ENCODE measurements around the gene ADCY1.
"Not testable (repeated sequence)": the region's sequence is repeated elsewhere in the genome, so short reads cannot be mapped to it uniquely, and the experiment has no call there.

The ADCY1 gene

DNA sequence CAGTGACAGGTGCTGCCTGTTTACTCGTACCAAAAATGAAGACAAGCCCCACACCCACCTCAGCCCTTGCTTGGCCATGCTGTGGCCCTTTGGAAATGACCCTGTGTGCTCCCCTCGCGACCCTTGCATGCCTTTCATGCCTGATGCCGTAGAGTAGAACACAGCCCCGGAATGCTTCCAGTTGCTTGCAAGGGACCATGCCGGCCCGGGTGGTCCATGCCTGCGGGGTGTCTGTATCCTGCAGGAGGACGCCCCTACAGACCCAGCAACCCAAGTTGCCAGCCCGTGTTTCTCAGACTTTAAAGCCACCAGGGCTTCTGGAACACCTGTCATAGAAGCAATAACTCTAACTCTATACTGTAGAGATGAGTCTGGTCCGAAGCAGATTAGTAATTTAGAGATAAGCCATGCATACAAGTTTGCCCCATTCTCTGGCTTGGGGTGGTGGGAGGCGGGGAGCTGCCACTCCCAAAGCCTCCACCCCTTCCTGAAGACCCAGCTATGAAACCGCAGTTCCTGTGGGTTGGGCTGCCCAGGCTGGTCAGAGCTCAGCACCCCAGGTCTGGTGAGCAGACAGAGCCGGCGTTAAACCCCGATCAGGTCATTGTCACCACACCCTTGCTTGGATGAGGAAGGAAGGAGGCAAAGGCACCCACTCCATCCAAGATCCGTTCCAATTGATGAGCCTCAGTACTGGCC is 143.5 kb downstream of the ADCY1 start:
- TF ChIP-seq, protein P1, sequence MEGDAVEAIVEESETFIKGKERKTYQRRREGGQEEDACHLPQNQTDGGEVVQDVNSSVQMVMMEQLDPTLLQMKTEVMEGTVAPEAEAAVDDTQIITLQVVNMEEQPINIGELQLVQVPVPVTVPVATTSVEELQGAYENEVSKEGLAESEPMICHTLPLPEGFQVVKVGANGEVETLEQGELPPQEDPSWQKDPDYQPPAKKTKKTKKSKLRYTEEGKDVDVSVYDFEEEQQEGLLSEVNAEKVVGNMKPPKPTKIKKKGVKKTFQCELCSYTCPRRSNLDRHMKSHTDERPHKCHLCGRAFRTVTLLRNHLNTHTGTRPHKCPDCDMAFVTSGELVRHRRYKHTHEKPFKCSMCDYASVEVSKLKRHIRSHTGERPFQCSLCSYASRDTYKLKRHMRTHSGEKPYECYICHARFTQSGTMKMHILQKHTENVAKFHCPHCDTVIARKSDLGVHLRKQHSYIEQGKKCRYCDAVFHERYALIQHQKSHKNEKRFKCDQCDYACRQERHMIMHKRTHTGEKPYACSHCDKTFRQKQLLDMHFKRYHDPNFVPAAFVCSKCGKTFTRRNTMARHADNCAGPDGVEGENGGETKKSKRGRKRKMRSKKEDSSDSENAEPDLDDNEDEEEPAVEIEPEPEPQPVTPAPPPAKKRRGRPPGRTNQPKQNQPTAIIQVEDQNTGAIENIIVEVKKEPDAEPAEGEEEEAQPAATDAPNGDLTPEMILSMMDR (IDR thresholded peaks at IDR 0.05; ENCODE audit: low read depth, low read length) = no peak
- H3K4me3 ChIP-seq (ENCODE audit: low read depth, low read length) = no peak overlapping the region

DNA sequence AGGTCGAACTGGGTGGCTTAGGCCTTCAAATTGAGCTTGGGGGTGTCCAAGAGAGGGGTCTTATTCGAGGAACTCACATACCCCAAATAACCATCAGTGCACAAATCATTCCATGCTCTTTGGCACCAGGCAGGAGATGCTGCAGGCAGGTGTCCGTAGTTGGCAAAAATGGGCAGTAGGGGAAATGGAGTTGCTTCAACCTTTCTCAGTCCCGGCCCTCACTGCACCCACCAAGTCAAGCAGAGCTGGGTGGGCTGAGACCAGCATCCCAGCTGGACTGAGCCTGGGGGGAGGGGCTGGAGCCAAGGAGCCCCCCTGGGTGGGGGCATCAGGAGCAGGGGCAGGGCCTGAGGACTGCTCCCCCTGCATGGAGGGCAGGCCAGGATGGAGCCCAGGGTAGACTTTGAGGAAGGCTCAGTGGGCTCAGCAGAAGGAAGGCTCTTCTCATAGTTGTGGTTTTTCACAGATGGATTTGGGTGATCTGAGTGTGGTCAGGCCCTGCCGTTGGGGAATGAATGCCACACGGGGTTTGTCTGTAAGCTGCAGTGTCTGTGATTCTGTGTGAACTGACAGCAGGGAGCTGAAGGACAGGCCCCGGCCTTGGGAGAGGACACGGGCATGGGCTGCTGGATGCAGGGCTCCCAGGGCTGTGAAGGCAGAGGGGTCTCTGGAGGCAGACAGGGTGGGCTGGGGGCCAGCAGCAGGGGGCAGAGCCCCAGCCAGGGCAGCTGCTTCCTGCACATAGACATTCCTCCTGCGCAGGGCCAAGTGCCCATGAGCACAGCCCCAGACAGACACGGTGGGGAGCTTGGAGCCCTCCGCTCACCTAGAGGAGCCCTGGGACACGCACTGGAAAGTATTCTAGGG is 144.5 kb downstream of the ADCY1 start:
- TF ChIP-seq, protein P1 (IDR thresholded peaks at IDR 0.05; ENCODE audit: low read depth, low read length) = no peak
- H3K4me3 ChIP-seq (ENCODE audit: low read depth, low read length) = no peak overlapping the region

GRCh38 chr7:45720989-45721388 is 146.8 kb downstream of the ADCY1 start:
- TF ChIP-seq, protein P1 (IDR thresholded peaks at IDR 0.05; ENCODE audit: low read depth, low read length) = no peak
- H3K4me3 ChIP-seq (ENCODE audit: low read depth, low read length) = no peak overlapping the region

DNA sequence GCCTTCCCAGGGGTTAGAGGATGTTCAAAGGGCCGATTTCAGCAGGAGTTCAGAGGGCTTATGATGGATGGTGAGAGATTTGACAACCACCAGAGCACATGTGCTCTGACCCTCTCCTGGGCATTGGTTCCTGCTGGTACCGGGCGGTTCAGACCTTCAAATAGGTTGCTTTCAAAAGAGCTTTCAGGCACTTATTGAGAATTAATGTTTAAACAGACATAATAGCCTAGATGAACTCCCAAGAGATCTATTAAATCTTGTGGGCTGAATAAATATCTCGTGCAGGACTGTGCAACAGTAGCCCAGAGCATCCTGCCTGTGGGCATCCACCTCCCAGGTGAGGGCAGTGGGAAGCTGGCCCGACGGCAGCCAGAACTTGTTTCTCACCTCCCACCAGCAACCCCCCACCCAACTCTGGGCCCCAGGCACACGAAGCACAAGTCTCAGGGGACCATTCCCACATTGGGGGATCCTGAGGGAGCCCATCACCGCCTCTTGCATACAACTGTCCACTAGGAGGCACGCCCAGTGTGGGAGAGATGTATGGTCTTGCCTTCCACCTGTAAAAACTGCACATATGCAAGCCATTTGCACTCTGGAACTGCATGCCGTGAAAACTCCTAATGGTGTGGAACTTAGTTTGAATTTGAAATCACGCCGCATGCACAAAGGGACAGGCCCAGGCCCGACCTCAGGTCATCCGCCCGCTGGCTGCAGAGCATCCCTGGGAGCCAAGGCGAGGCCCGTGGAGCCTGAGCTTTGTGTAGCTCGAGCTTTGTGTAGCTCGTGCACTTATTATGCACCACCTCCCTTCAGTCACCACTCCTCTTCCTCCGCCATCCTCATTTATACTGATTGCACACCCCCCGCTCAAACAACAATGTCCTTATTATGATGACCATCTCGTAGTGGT is 147.8 kb downstream of the ADCY1 start:
- H3K4me3 ChIP-seq (ENCODE audit: low read depth, low read length) = no peak overlapping the region
- TF ChIP-seq, protein P1 (IDR thresholded peaks at IDR 0.05; ENCODE audit: low read depth, low read length) = no peak

GRCh38 chr7:45725231-45725630 is 151.1 kb downstream of the ADCY1 start:
- H3K4me3 ChIP-seq (ENCODE audit: low read depth, low read length) = not testable (repeated sequence)

DNA sequence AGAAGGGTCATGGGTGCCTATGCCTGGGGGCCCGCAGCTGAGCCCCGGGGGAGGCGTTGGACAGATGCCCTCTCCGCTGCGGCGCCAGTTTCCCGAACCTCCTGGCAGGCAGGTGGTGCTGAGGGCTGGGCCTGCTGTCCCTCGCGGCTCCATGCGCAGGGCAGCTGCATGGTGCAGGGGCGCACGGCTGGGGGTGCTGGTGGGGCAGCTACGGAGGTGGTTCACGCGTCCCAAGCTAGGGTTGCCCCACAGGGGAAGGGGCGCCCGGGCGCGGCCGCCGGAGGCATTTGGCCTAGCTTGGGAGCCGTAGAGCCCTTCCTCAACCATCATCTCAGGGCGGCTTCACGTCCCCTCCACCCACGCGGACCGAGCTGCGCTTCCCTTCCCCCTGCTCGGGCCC is 152.7 kb downstream of the ADCY1 start:
- TF ChIP-seq, protein P1 (IDR thresholded peaks at IDR 0.05; ENCODE audit: low read depth, low read length) = no peak

GRCh38 chr7:45731692-45732443 is 157.7 kb downstream of the ADCY1 start:
- not testable (repeated sequence) for H3K4me3 ChIP-seq (ENCODE audit: low read depth, low read length)

More for the DNA sequence above, 152.7 kb downstream of the ADCY1 start:
- no peak overlapping the region for H3K4me3 ChIP-seq (ENCODE audit: low read depth, low read length)

DNA sequence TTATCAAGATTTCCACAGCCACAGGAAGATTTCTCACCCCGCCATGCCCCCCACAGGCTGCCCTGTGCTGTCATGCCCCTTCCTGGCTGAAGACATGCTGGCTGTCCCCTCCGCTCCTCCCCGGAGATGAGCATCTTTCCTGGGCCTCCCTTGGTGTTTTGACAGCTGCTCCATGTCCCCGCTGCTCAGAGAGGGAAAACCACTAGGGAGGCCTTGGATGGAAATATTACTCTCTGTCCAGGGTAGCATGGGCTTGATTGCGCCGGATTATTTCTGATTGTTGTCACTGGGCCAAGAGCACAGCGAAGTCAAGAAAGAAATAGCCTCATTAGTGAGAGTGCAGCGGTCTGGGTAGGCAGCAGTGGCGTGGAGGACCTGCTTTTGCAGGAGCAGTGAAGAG is 164.8 kb downstream of the ADCY1 start:
- H3K4me3 ChIP-seq (ENCODE audit: low read depth, low read length) = not testable (repeated sequence)

GRCh38 chr7:45740573-45740972 is 166.4 kb downstream of the ADCY1 start:
- H3K4me3 ChIP-seq (ENCODE audit: low read depth, low read length) = not testable (repeated sequence)

GRCh38 chr7:45748976-45749375 is 174.8 kb downstream of the ADCY1 start:
- H3K4me3 ChIP-seq (ENCODE audit: low read depth, low read length) = not testable (repeated sequence)

GRCh38 chr7:45751352-45751751 is 177.2 kb downstream of the ADCY1 start:
- not testable (repeated sequence) for H3K4me3 ChIP-seq (ENCODE audit: low read depth, low read length)

- H3K4me3 ChIP-seq (ENCODE audit: low read depth, low read length) = not testable (repeated sequence)
Measured at GRCh38 chr7:45756333-45756732, 182.2 kb downstream of the ADCY1 start.
